ENCODE data around the gene GOLGA6L26.
A peak's percentile ranks its signal among the peaks of the same experiment; 100 is the strongest.
"Not testable (repeated sequence)": the region's sequence is repeated elsewhere in the genome, so short reads cannot be mapped to it uniquely, and the experiment has no call there.

The GOLGA6L26 gene

GRCh38 chr15:23364261-23364660 lies 30.3 kb upstream of the GOLGA6L26 start:
- not testable (repeated sequence) for H3K4me3 ChIP-seq (ENCODE audit: low read length); H3K36me3 ChIP-seq (ENCODE audit: control insufficient read depth, insufficient read depth, low read length); H3K27ac ChIP-seq (ENCODE audit: low read length); H3K4me1 ChIP-seq (ENCODE audit: control insufficient read depth, insufficient read depth, low read length); DNase-seq (ENCODE audit: low read depth, low spot score); H3K27me3 ChIP-seq (ENCODE audit: control insufficient read depth, insufficient read depth, low read length); H3K9me3 ChIP-seq (ENCODE audit: control insufficient read depth, insufficient read depth, low read length)
- no CpG with 5 or more reads among the region's 9 CpGs for WGBS (ENCODE audit: insufficient coverage, insufficient read length)

- DNase-seq (ENCODE audit: low read depth, low spot score); H3K36me3 ChIP-seq (ENCODE audit: control insufficient read depth, insufficient read depth, low read length); H3K9me3 ChIP-seq (ENCODE audit: control insufficient read depth, insufficient read depth, low read length); H3K27ac ChIP-seq (ENCODE audit: low read length); H3K4me3 ChIP-seq (ENCODE audit: low read length); H3K4me1 ChIP-seq (ENCODE audit: control insufficient read depth, insufficient read depth, low read length); H3K27me3 ChIP-seq (ENCODE audit: control insufficient read depth, insufficient read depth, low read length): not testable (repeated sequence)
- WGBS (ENCODE audit: insufficient coverage, insufficient read length), result no CpG with 5 or more reads among the region's 5 CpGs
Measured at GRCh38 chr15:23362622-23363021, 28.6 kb upstream of the GOLGA6L26 start.

- H3K36me3 ChIP-seq (ENCODE audit: control insufficient read depth, insufficient read depth, low read length); H3K9me3 ChIP-seq (ENCODE audit: control insufficient read depth, insufficient read depth, low read length); H3K27me3 ChIP-seq (ENCODE audit: control insufficient read depth, insufficient read depth, low read length); H3K27ac ChIP-seq (ENCODE audit: low read length); H3K4me1 ChIP-seq (ENCODE audit: control insufficient read depth, insufficient read depth, low read length); H3K4me3 ChIP-seq (ENCODE audit: low read length); DNase-seq (ENCODE audit: low read depth, low spot score): not testable (repeated sequence)
- no CpG with 5 or more reads among the region's 8 CpGs for WGBS (ENCODE audit: insufficient coverage, insufficient read length)
Measured at GRCh38 chr15:23354448-23354847, 20.5 kb upstream of the GOLGA6L26 start, which contains the start of gene GOLGA8S. GOLGA8S (plus strand) TSS chr15:23354748; CDS start chr15:23354810, 62 bp downstream.

- H3K4me1 ChIP-seq (ENCODE audit: control insufficient read depth, insufficient read depth, low read length); H3K9me3 ChIP-seq (ENCODE audit: control insufficient read depth, insufficient read depth, low read length); H3K4me3 ChIP-seq (ENCODE audit: low read length); H3K27me3 ChIP-seq (ENCODE audit: control insufficient read depth, insufficient read depth, low read length); H3K27ac ChIP-seq (ENCODE audit: low read length); DNase-seq (ENCODE audit: low read depth, low spot score); H3K36me3 ChIP-seq (ENCODE audit: control insufficient read depth, insufficient read depth, low read length): not testable (repeated sequence)
- WGBS (ENCODE audit: insufficient coverage, insufficient read length), result no CpG with 5 or more reads among the region's 13 CpGs
Measured at GRCh38 chr15:23311233-23311632, 22.8 kb downstream of the GOLGA6L26 start.

GRCh38 chr15:23305921-23306320 lies 28.1 kb downstream of the GOLGA6L26 start:
- H3K27ac ChIP-seq (ENCODE audit: low read length); H3K4me3 ChIP-seq (ENCODE audit: low read length); DNase-seq (ENCODE audit: low read depth, low spot score); H3K27me3 ChIP-seq (ENCODE audit: control insufficient read depth, insufficient read depth, low read length); H3K36me3 ChIP-seq (ENCODE audit: control insufficient read depth, insufficient read depth, low read length); H3K4me1 ChIP-seq (ENCODE audit: control insufficient read depth, insufficient read depth, low read length); H3K9me3 ChIP-seq (ENCODE audit: control insufficient read depth, insufficient read depth, low read length): not testable (repeated sequence)
- WGBS (ENCODE audit: insufficient coverage, insufficient read length), result no CpG with 5 or more reads among the region's 7 CpGs

- WGBS (ENCODE audit: insufficient coverage, insufficient read length), result no CpG with 5 or more reads among the region's 4 CpGs
- H3K9me3 ChIP-seq (ENCODE audit: control insufficient read depth, insufficient read depth, low read length); H3K27me3 ChIP-seq (ENCODE audit: control insufficient read depth, insufficient read depth, low read length); DNase-seq (ENCODE audit: low read depth, low spot score); H3K4me1 ChIP-seq (ENCODE audit: control insufficient read depth, insufficient read depth, low read length); H3K4me3 ChIP-seq (ENCODE audit: low read length); H3K36me3 ChIP-seq (ENCODE audit: control insufficient read depth, insufficient read depth, low read length); H3K27ac ChIP-seq (ENCODE audit: low read length): not testable (repeated sequence)
Measured at GRCh38 chr15:23304805-23305204, 29.2 kb downstream of the GOLGA6L26 start.

GRCh38 chr15:23304267-23304666 lies 29.7 kb downstream of the GOLGA6L26 start:
- no CpG with 5 or more reads among the region's 7 CpGs for WGBS (ENCODE audit: insufficient coverage, insufficient read length)
- H3K4me1 ChIP-seq (ENCODE audit: control insufficient read depth, insufficient read depth, low read length); DNase-seq (ENCODE audit: low read depth, low spot score); H3K9me3 ChIP-seq (ENCODE audit: control insufficient read depth, insufficient read depth, low read length); H3K36me3 ChIP-seq (ENCODE audit: control insufficient read depth, insufficient read depth, low read length); H3K27ac ChIP-seq (ENCODE audit: low read length); H3K27me3 ChIP-seq (ENCODE audit: control insufficient read depth, insufficient read depth, low read length): not testable (repeated sequence)
- peak overlapping the region; percentile 24; the same call in 1 of the 2 replicates for H3K4me3 ChIP-seq (ENCODE audit: low read length)

GRCh38 chr15:23303654-23304053 lies 30.3 kb downstream of the GOLGA6L26 start:
- peak overlapping the region; percentile 32; the same call in 1 of the 2 replicates for H3K4me3 ChIP-seq (ENCODE audit: low read length)
- not testable (repeated sequence) for H3K9me3 ChIP-seq (ENCODE audit: control insufficient read depth, insufficient read depth, low read length); H3K27ac ChIP-seq (ENCODE audit: low read length); DNase-seq (ENCODE audit: low read depth, low spot score); H3K36me3 ChIP-seq (ENCODE audit: control insufficient read depth, insufficient read depth, low read length); H3K27me3 ChIP-seq (ENCODE audit: control insufficient read depth, insufficient read depth, low read length); H3K4me1 ChIP-seq (ENCODE audit: control insufficient read depth, insufficient read depth, low read length)
- no CpG with 5 or more reads among the region's 55 CpGs for whole genome bisulfite sequencing (ENCODE audit: insufficient coverage, insufficient read length)

GRCh38 chr15:23303246-23303645 lies 30.8 kb downstream of the GOLGA6L26 start:
- not testable (repeated sequence) for H3K4me3 ChIP-seq (ENCODE audit: low read length); DNase-seq (ENCODE audit: low read depth, low spot score); H3K4me1 ChIP-seq (ENCODE audit: control insufficient read depth, insufficient read depth, low read length); H3K36me3 ChIP-seq (ENCODE audit: control insufficient read depth, insufficient read depth, low read length); H3K27me3 ChIP-seq (ENCODE audit: control insufficient read depth, insufficient read depth, low read length); H3K9me3 ChIP-seq (ENCODE audit: control insufficient read depth, insufficient read depth, low read length); H3K27ac ChIP-seq (ENCODE audit: low read length)
- WGBS (ENCODE audit: insufficient coverage, insufficient read length), result no CpG with 5 or more reads among the region's 33 CpGs

Measured in iPS DF 6.9 (cell line).